Umbilical cord (tissue), 2 donors: ENCODE data around the gene TBCD. TPM values are rescaled to one million over a fixed set of nuclear protein-coding genes. Genes with fewer than 3 reads are reported as not detected.

Experiments
- DNase-seq: peaks from one replicate; pipeline ENCODE4 v3.0.0-alpha.2; 2015; ENCODE audit warnings: low spot score
- total RNA-seq: library from RNA; depleted of rRNA; stranded (reverse); fragments of >200 nt; gene quantifications from one replicate; pipeline ENCODE4 v1.2.3, GENCODE V29; 2014; ENCODE audit warnings: low replicate concordance; ENCODE audit not compliant: insufficient read depth

Gene TBCD
- total RNA-seq, 1 donor from 2014 or later = 25.8 TPM

- DNase-seq = no peak
Measured at GRCh38 chr17:82869536-82869935, 117.7 kb downstream of the TBCD start.

- no peak for DNase-seq
Measured at GRCh38 chr17:82870091-82870491, 118.2 kb downstream of the TBCD start.

- DNase-seq = no peak
Measured at GRCh38 chr17:82870541-82870940, 118.7 kb downstream of the TBCD start.

GRCh38 chr17:82871056-82871775 lies 119.4 kb downstream of the TBCD start:
- no peak for DNase-seq

GRCh38 chr17:82871776-82872561 lies 120.1 kb downstream of the TBCD start:
- DNase-seq = no peak

- DNase-seq = no peak
Measured at GRCh38 chr17:82872591-82873520, 121.0 kb downstream of the TBCD start.

- DNase-seq = no peak
Measured at GRCh38 chr17:82873521-82873920, 121.7 kb downstream of the TBCD start.

GRCh38 chr17:82874011-82874835 lies 122.4 kb downstream of the TBCD start:
- peak; percentile 49 for DNase-seq

- DNase-seq = peak; percentile 40
Measured at GRCh38 chr17:82875407-82875856, 123.6 kb downstream of the TBCD start.

GRCh38 chr17:82876149-82876548 lies 124.3 kb downstream of the TBCD start:
- peak; percentile 62 for DNase-seq

- peak; percentile 79 for DNase-seq
Measured at GRCh38 chr17:82876602-82877379, 124.9 kb downstream of the TBCD start.

- DNase-seq = no peak
Measured at GRCh38 chr17:82878527-82878926, 126.7 kb downstream of the TBCD start.

- DNase-seq = no peak
Measured at GRCh38 chr17:82879241-82879640, 127.4 kb downstream of the TBCD start.

GRCh38 chr17:82880620-82881323 lies 128.9 kb downstream of the TBCD start:
- DNase-seq = no peak

- DNase-seq = no peak
Measured at GRCh38 chr17:82881324-82881823, 129.5 kb downstream of the TBCD start.

GRCh38 chr17:82881900-82882714 lies 130.2 kb downstream of the TBCD start:
- peak; percentile 56 for DNase-seq

- no peak for DNase-seq
Measured at GRCh38 chr17:82882715-82883418, 131.0 kb downstream of the TBCD start.
